ENCODE results near the gene PPP1R18. TPM values are rescaled to one million over a fixed set of nuclear protein-coding genes. Genes with fewer than 3 reads are reported as not detected.
"Not testable (repeated sequence)": the region's sequence is repeated elsewhere in the genome, so short reads cannot be mapped to it uniquely, and the experiment has no call there.

Gene PPP1R18
- polyA plus RNA-seq, 1 experiment, result 121 TPM

GRCh38 chr6:30719791-30720737, 33.6 kb upstream of the PPP1R18 start, which contains the start of gene TUBB:
Gene TUBB, plus strand, starts transcription at chr6:30720352. Its CDS starts 155 bp downstream, at chr6:30720507.
- Histone ChIP-seq H3K36me3 (ENCODE audit: control insufficient read depth, insufficient read depth, low read length) (peaks cover 13% of the 10 kb centered on the region), H3K27me3 (ENCODE audit: control insufficient read depth, insufficient read depth, low read length) (no peaks in the 10 kb centered on the region), H3K4me3 (ENCODE audit: low read depth, low read length) (peak within 1 kb of the TSS; percentile 92)
- peak; percentile 87 for DNase-seq (ENCODE audit: low read depth)
- ChIA-PET CTCF (interaction anchor here (0.6 to 20.5 kb wide), 3 partner anchors 22 to 42 kb away, joined by 3 to 387 read pairs (median 11); partner anchors contain the start of genes DHX16 and NRM), POLR2A (interaction anchor here (0.6 kb wide), 1 partner anchor 24 kb away, joined by 8 read pairs; no protein-coding TSS in a partner anchor)
- TF ChIP-seq, protein P1, sequence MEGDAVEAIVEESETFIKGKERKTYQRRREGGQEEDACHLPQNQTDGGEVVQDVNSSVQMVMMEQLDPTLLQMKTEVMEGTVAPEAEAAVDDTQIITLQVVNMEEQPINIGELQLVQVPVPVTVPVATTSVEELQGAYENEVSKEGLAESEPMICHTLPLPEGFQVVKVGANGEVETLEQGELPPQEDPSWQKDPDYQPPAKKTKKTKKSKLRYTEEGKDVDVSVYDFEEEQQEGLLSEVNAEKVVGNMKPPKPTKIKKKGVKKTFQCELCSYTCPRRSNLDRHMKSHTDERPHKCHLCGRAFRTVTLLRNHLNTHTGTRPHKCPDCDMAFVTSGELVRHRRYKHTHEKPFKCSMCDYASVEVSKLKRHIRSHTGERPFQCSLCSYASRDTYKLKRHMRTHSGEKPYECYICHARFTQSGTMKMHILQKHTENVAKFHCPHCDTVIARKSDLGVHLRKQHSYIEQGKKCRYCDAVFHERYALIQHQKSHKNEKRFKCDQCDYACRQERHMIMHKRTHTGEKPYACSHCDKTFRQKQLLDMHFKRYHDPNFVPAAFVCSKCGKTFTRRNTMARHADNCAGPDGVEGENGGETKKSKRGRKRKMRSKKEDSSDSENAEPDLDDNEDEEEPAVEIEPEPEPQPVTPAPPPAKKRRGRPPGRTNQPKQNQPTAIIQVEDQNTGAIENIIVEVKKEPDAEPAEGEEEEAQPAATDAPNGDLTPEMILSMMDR (IDR thresholded peaks at IDR 0.05; ENCODE audit: insufficient read depth, low read depth, low read length), result no peak

DNA sequence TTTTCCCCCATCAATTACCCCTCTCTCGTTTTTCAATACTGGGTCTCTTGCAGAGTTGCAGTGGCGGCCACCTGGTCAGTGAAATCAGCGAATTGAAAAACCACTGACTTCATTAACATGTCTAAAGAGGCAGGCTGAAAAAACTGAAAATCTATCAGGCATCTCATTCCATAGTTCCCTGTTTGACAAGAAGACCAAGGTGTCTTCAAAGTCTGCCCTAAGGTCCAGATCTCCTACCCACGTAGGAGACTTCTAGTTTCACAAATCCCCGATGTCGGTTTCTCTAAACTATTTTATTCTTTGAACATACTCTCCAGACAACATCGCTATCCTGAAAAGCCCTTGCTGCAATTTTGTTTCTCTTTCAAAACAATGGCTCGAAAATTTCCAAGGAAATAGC, 32.9 kb upstream of the PPP1R18 start:
- TF ChIP-seq, protein P1 (IDR thresholded peaks at IDR 0.05; ENCODE audit: insufficient read depth, low read depth, low read length), result no peak
- Histone ChIP-seq H3K4me3 (ENCODE audit: low read depth, low read length) (peak overlapping the region; percentile 51), H3K27me3 (ENCODE audit: control insufficient read depth, insufficient read depth, low read length) (no peaks in the 10 kb centered on the region), H3K36me3 (ENCODE audit: control insufficient read depth, insufficient read depth, low read length) (peaks cover 12% of the 10 kb centered on the region)
- ChIA-PET POLR2A (no interaction called here), CTCF (interaction anchor here (20.5 kb wide), 1 partner anchor 42 kb away, joined by 387 read pairs; the partner anchor contains the start of gene DHX16)
- DNase-seq (ENCODE audit: low read depth), result no peak

GRCh38 chr6:30717845-30718720, 31.6 kb upstream of the PPP1R18 start:
- ChIA-PET CTCF (interaction anchor here (1.2 to 20.5 kb wide), 2 partner anchors 30 to 40 kb away, joined by 3 to 387 read pairs; partner anchors contain the start of gene DHX16), POLR2A (interaction anchor here (0.6 to 1.3 kb wide), 4 partner anchors 22 to 129 kb away, joined by 4 to 27 read pairs (median 10); partner anchors contain the start of gene NRM)
- peak overlapping the region; percentile 37 for H3K4me3 ChIP-seq (ENCODE audit: low read depth, low read length)
- DNase-seq (ENCODE audit: low read depth); H3K27me3 ChIP-seq (ENCODE audit: control insufficient read depth, insufficient read depth, low read length); H3K36me3 ChIP-seq (ENCODE audit: control insufficient read depth, insufficient read depth, low read length): not testable (repeated sequence)

DNA sequence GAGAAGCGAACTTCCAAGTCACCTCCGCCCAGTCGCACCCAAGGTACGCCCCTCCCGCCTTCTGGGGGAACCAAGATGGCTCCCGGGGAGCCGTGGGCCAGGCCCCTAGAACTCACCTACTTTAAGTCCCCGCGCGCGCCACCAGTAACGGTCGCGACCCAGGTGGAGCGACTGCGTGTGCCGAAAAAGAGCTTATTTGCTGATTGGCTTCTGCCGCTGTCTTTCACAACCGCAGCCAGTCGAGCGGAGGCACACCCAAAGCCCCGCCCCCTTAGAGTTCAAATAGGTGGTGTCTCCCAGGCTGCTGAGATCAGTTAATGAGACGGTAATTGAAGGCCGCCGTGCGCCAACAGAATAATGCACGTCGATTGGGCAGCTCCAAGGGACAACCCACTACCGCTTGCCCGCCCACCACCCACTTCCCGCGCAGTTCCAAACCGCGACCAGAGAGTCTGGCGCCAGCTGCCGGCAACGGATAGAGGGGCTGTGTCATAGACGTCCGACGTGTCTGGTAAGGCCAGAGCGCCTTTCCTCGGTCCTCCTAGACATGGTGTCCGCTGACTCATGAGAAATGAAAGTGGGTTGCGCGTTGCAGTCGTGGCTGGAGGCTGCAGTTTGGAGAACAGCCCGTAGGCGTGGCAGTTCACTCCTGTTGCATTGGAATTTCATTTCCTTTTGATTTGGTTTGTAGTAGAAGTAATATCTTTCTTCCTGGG, 30.8 kb upstream of the PPP1R18 start, which contains the start of gene MDC1:
MDC1 (minus strand) TSS at position 153 of the 716 bp plus-strand sequence. CDS start 2,106 bp downstream, outside the sequence.
- peaks cover 7% of the 10 kb centered on the region for H3K36me3 ChIP-seq (ENCODE audit: control insufficient read depth, insufficient read depth, low read length)
- CTCF ChIA-PET, result interaction anchor here (0.6 to 20.5 kb wide), 5 partner anchors 17 to 103 kb away, joined by 3 to 387 read pairs (median 4); partner anchors contain the start of genes DHX16 and IER3
- POLR2A ChIA-PET, result interaction anchor here (0.5 to 1.3 kb wide), 9 partner anchors 11 to 129 kb away, joined by 3 to 27 read pairs (median 4); partner anchors contain the start of genes MRPS18B, NRM and PPP1R10
- no peaks in the 10 kb centered on the region for H3K27me3 ChIP-seq (ENCODE audit: control insufficient read depth, insufficient read depth, low read length)
- peak within 1 kb of the TSS; percentile 63 for H3K4me3 ChIP-seq (ENCODE audit: low read depth, low read length)
- TF ChIP-seq, protein P1 (IDR thresholded peaks at IDR 0.05; ENCODE audit: insufficient read depth, low read depth, low read length), result peak; percentile 40
- DNase-seq (ENCODE audit: low read depth), result peak; percentile 99

DNA sequence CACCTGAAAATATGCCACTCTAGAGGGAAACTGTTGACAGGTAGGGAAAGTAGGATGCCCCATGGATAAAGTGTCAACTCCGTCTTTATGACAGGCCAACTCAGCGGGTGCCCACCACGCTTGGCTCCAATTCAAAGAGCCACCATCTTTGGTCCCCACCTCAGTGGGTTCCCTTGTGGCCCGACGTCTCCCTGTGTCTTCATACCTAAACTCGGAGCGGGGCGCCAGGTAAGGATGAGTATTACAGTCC, 30.4 kb upstream of the PPP1R18 start:
- ChIA-PET POLR2A (interaction anchor here (0.5 to 1.3 kb wide), 5 partner anchors 10 to 102 kb away, joined by 3 to 8 read pairs (median 3); partner anchors contain the start of genes MRPS18B and PPP1R10), CTCF (interaction anchor here (0.6 to 20.5 kb wide), 4 partner anchors 17 to 104 kb away, joined by 3 to 387 read pairs (median 4); partner anchors contain the start of genes DHX16 and IER3)
- H3K36me3 ChIP-seq (ENCODE audit: control insufficient read depth, insufficient read depth, low read length), result peaks cover 10% of the 10 kb centered on the region
- no peaks in the 10 kb centered on the region for H3K27me3 ChIP-seq (ENCODE audit: control insufficient read depth, insufficient read depth, low read length)
- no peak for DNase-seq (ENCODE audit: low read depth)
- TF ChIP-seq, protein P1 (IDR thresholded peaks at IDR 0.05; ENCODE audit: insufficient read depth, low read depth, low read length), result no peak
- H3K4me3 ChIP-seq (ENCODE audit: low read depth, low read length), result peak overlapping the region; percentile 63
